Fibroblast of skin of left quadriceps (primary cell): ENCODE measurements around the gene INPP4B.

ENCODE experiments used
- DNase-seq, 2 experiments: peaks; one replicate each; pipeline ENCODE4 v3.0.0-alpha.2; 2013; ENCODE audit warnings: low read depth in 2 of 2

Gene INPP4B

DNA sequence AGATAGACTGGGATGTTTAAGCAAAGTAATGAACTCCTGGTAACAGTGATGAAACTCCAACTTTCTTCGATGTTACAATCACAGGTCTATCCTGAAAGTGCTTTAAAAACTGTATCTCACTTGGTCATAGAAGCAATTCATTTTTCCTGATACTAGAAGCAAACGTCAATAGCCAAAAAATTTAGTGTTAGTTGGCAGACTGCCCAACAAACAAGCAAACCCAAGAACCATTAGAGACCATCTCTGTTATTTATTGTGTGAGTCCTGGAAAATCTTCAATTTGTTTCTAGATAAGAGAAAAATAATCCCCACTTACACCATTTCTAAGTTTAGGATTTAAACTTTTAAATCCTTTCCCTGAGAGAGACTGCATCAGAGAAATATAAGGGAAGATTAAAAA is 553.9 kb downstream of the INPP4B start:
- DNase-seq: no peak

- no peak for DNase-seq
Observed at GRCh38 chr4:142291299-142292050, 554.6 kb downstream of the INPP4B start.

DNA sequence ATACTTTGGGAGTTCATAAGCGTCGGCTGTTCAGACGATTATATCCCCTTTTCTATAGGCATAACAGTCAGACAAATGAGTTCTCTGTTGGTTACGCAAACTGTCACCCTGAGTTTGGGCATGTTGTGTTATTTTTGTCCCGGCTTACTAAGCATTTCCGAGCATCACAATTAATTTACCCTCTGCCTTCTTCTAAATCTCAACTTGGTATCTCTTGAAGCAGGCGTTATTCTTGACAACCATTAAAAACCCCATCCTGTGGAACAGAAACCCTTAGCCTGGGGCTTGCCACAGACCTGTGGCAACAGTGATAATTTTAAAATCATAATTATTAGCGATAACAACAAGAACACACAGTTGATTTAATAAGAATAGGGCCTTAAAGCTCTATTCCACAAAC is 558.7 kb downstream of the INPP4B start:
- no peak for DNase-seq

- no peak for DNase-seq
Observed at GRCh38 chr4:142285222-142285583, 560.9 kb downstream of the INPP4B start.

DNA sequence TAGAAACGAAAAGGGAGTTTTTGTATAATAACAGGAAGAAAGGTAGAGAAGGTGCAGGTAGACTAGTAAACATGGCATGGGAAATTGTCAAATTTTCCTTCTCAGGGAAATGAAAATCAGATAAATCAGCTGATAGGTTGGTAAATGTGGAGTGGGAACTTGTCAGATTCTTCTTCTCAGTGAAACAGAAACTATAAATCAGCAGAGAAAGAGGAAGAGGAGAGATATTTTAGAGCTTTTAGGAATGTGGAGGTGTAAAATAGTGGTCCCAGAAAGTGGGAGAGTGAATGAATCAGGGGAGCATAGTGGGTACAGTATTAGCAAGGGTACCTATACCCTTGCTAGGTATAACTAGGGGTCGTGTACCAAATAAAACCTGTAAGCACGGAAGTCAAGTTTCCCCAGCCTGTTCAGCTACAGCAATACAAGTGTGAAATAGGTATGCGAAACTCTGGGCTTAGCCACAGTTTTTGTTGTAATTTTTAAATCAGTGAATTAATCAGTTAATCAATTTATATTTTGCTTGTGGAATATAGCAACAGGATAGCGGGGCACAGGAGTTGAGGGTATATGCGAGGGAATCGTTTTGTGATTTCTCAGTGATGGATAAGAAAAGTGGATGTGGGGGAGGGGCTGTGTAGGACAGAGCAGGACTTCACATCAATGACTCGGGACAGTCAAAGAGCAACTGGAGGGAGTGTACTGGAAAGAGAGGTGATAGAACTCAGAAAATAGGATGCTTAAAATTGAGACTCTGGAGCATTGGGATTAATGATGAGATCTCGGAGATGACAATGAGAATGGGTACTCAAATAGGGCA is 561.5 kb downstream of the INPP4B start:
- DNase-seq: no peak

DNA sequence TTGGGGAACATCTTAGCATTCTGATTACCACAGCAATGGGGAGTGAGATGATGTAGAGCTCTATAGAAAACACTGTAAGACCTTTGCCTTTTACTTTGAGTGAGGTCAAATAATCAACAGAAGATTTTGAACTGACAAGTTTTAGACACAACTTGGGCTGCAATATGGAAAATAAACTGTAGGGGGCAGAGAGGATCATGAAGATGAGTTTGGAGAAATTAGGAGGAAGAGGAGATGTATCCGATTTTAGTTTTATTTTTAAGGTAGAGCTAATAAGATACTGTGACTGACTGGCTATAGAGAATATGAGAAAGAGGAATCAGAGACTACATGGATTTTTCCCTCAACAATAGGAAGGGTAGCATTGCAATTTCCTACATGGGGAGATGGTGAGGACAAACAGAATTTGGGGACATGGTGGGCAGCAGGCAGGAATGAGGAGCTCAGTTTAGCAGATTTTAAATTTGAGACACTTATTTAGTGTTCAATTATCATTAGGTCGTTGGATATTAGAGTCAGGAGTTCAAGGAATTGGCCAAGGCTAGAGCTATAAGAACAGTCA is 563.1 kb downstream of the INPP4B start:
- no peak for DNase-seq

DNA sequence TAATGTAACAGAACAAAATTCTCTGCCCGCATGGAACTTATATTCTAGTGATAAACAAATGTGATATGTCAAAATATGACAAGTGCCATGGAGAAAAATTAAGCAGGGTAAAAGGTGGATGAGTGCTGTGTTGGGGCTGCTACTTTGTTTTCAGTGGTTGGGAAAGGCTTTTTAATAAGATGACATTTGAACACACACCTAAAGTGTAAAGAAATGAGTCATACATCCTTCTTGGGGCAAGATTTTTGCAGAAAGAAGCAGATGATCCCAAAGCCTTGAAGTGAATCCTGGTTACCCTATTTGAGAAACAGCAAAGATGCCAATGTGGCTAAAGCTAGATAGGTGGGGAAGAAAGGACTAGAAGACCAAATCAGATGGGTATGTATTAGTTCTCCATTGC is 564.1 kb downstream of the INPP4B start:
- no peak for DNase-seq

GRCh38 chr4:142278663-142279062 is 567.4 kb downstream of the INPP4B start:
- DNase-seq: no peak

DNA sequence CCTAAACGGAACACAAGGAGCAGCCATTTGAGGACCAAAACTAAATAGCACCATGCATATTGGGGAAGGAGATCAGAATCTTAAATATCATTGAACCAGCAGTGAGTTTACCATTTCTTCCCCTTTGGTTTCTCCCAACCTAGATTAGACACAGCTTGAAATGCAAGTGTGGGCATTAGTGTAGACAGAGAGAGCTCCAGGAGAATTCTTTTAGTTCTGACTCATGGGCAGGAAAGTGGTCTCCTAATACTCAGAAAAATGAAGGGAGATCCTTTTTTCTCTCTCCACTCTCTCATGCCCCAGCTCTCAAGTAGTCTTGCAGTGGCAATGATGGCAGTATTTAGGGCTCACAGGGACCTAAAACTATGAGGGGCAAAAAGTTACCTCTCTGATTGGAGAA is 567.9 kb downstream of the INPP4B start:
- no peak for DNase-seq

- peak in 1 of 2 experiments; percentile 18 for DNase-seq
Observed at GRCh38 chr4:142274137-142274536, 572.0 kb downstream of the INPP4B start.

GRCh38 chr4:142272452-142272851 is 573.6 kb downstream of the INPP4B start:
- no peak for DNase-seq

DNA sequence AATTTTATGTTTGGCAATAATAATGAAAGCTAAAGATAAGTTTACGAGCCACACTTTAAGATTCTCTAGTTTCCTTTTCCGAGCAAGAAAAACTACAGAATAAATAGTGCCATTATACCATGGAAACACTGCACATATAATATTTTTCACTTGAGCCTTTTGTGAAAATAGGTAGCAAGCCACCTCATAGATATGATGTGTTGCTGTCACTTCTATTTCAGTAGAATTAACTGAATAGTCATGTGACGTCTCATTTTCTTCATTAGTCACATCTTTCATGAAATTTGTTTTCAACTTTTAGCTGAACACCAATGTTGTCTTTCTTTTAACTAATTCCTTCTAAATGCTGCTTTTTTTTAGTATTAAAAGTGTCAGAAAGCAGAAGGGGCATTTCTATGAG is 574.3 kb downstream of the INPP4B start:
- DNase-seq: no peak

DNA sequence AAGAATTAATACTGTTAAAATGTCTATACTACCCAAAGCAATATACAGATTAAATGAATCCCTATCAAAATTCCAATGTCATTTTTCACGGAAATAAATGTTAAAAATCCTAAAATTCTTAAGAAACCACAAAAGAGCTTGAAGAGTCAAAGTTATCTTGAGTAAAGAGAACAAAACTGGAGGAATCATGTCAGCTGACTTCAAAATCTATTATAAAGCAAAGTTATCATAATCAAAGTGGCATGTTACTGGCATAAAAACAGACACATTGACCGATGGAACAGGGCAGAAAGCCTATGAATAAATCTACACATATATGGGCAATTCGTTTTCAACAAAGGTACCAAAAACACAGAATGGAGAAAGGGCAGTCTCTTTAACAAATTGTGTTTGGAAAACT is 579.0 kb downstream of the INPP4B start:
- DNase-seq: no peak

GRCh38 chr4:142265946-142266345 is 580.2 kb downstream of the INPP4B start:
- no peak for DNase-seq

GRCh38 chr4:142265536-142265935 is 580.6 kb downstream of the INPP4B start:
- no peak for DNase-seq

DNA sequence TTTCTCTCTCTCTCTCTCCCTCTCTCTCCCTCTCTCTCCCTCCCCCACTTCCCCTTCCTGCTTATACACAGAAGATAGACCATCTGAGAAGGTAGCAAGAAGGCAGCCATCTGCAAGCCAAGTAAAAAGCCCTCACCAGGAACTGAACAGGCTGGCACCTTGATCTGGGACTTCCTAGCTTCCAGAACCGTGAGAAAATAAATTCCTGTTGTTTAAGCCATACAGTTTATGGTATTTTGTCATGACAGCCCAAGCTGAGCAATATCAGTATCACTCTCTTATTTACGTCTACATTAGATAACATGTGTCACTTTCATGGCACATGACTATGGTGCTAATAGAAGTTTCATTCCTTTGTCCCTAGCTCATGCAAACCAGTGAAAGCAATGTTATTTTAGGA is 581.1 kb downstream of the INPP4B start:
- no peak for DNase-seq

GRCh38 chr4:142262956-142263355 is 583.1 kb downstream of the INPP4B start:
- DNase-seq: no peak

DNA sequence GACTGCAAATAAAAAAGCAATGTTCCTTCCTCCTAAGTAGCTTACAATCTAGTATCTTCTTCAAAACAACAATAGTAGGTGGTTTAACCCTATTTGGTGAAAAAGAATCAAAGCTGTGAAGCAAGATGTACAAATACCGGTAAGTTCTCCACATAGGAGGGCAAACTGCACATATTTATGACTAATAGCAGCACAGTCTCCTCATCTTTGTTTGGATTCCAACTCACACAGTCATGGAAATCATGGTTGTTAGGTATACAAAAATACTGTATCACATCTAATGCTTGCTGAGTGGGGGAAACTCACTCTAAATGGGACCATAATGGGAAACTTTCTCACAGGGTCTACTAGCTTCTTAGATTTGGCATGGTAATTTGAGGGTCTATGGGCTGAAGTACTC is 597.2 kb downstream of the INPP4B start:
- DNase-seq: peak; percentile 30

DNA sequence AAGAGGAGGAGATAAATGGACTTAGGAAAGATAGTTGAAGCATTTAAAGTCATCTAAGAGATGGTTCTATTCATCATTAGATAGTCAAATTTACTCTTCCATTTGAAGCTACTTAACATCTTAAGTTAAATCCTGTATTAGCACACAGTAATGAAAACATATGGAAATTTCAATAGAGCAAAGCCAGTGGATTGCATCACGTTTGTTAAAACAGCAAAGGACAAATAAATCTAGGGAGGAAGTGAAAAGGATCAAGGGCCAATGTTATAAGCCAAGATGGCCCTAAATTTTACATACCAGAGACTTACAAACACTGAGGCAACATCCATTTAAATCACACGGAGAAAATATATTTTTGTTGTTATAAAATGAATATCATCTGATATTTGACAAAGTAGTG is 602.8 kb downstream of the INPP4B start:
- no peak for DNase-seq

GRCh38 chr4:142242156-142242555 is 603.9 kb downstream of the INPP4B start:
- DNase-seq: no peak

DNA sequence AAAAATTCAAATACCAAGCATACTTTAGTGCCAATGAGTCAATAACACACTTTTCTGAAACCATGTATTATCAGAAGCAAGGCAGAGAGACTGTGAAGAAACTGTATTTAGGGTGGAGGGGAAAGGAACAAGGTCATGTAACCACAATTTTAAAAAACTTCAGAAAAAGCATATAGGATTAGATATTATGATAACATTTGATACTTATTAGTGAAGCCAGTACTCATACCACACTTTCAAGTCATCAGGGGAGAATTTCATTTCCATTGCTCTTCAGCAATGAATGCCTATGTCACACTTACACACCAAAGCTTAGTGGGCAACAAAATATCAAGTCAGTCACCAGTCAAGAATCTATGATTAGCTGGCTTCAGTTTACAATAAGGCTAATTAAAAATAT is 607.5 kb downstream of the INPP4B start:
- DNase-seq: peak; percentile 32 to 33

GRCh38 chr4:142236268-142236667 is 609.8 kb downstream of the INPP4B start:
- no peak for DNase-seq

DNA sequence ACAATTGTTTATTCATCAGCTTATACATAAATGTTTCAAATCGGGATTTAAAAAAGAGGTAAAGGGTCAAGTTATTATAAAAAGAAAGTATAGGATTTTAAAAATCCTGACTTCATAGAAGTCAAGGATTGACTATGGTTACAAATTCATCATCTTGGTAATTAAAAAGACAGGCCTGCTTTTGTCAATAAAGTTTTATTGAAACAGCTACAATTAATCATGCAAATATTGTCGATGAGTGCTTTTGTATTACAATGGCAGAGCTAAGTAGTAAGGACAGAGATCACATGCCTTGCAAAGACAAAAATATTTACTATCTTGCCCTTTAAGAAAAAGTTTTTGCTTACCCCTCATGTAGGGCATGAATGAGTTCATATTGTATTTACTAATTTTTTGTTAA is 614.3 kb downstream of the INPP4B start:
- DNase-seq: no peak
